ENCODE data around the gene RBMS3.
"Not testable (repeated sequence)": the region's sequence is repeated elsewhere in the genome, so short reads cannot be mapped to it uniquely, and the experiment has no call there.

The RBMS3 gene

GRCh38 chr3:29976871-29977270 lies 696.0 kb downstream of the RBMS3 start:
- no peak for DNase-seq (ENCODE audit: low read depth in 2 of 3, low spot score in 2 of 3)

GRCh38 chr3:29977360-29977759 lies 696.5 kb downstream of the RBMS3 start:
- DNase-seq (ENCODE audit: low read depth in 2 of 3, low spot score in 2 of 3): no peak

GRCh38 chr3:29978036-29978435 lies 697.2 kb downstream of the RBMS3 start:
- no peak for DNase-seq (ENCODE audit: low read depth in 2 of 3, low spot score in 2 of 3)

GRCh38 chr3:29991198-29991597 lies 710.3 kb downstream of the RBMS3 start:
- DNase-seq (ENCODE audit: low read depth in 2 of 3, low spot score in 2 of 3): no peak

- DNase-seq (ENCODE audit: low read depth in 2 of 3, low spot score in 2 of 3): no peak
These were observed 721.9 kb downstream of the RBMS3 start for GRCh38 chr3:30002797-30003196.

GRCh38 chr3:30003741-30004140 lies 722.9 kb downstream of the RBMS3 start:
- DNase-seq (ENCODE audit: low read depth in 2 of 3, low spot score in 2 of 3): no peak

- DNase-seq (ENCODE audit: low read depth in 2 of 3, low spot score in 2 of 3): no peak
These were observed 723.6 kb downstream of the RBMS3 start for GRCh38 chr3:30004481-30004880.

GRCh38 chr3:30006111-30006510 lies 725.2 kb downstream of the RBMS3 start:
- no peak for DNase-seq (ENCODE audit: low read depth in 2 of 3, low spot score in 2 of 3)

- DNase-seq (ENCODE audit: low read depth in 2 of 3, low spot score in 2 of 3): no peak
These were observed 726.8 kb downstream of the RBMS3 start for GRCh38 chr3:30007668-30008067.

- no peak for DNase-seq (ENCODE audit: low read depth in 2 of 3, low spot score in 2 of 3)
These were observed 730.4 kb downstream of the RBMS3 start for GRCh38 chr3:30011237-30011803.

GRCh38 chr3:30012941-30013543 lies 732.2 kb downstream of the RBMS3 start:
- DNase-seq (ENCODE audit: low read depth in 2 of 3, low spot score in 2 of 3): peak in 2 of 3 experiments; percentile 17

GRCh38 chr3:30017901-30018300 lies 737.0 kb downstream of the RBMS3 start:
- no peak for DNase-seq (ENCODE audit: low read depth in 2 of 3, low spot score in 2 of 3)

- no peak for DNase-seq (ENCODE audit: low read depth in 2 of 3, low spot score in 2 of 3)
These were observed 739.5 kb downstream of the RBMS3 start for GRCh38 chr3:30020380-30020779.

GRCh38 chr3:30024466-30024865 lies 743.6 kb downstream of the RBMS3 start:
- no peak for DNase-seq (ENCODE audit: low read depth in 2 of 3, low spot score in 2 of 3)

- no peak for DNase-seq (ENCODE audit: low read depth in 2 of 3, low spot score in 2 of 3)
These were observed 746.0 kb downstream of the RBMS3 start for GRCh38 chr3:30026851-30027250.

GRCh38 chr3:30034246-30034991 lies 753.5 kb downstream of the RBMS3 start:
- no peak for DNase-seq (ENCODE audit: low read depth in 2 of 3, low spot score in 2 of 3)

- no peak for DNase-seq (ENCODE audit: low read depth in 2 of 3, low spot score in 2 of 3)
These were observed 755.2 kb downstream of the RBMS3 start for GRCh38 chr3:30035935-30036567.

- no peak for DNase-seq (ENCODE audit: low read depth in 2 of 3, low spot score in 2 of 3)
These were observed 759.3 kb downstream of the RBMS3 start for GRCh38 chr3:30040126-30040525.

GRCh38 chr3:30041481-30041880 lies 760.6 kb downstream of the RBMS3 start:
- not testable (repeated sequence) for DNase-seq (ENCODE audit: low read depth in 2 of 3, low spot score in 2 of 3)

GRCh38 chr3:30042274-30042859 lies 761.5 kb downstream of the RBMS3 start:
- peak in 1 of 3 experiments; percentile 4 for DNase-seq (ENCODE audit: low read depth in 2 of 3, low spot score in 2 of 3)

- no peak for DNase-seq (ENCODE audit: low read depth in 2 of 3, low spot score in 2 of 3)
These were observed 762.2 kb downstream of the RBMS3 start for GRCh38 chr3:30042916-30043555.
